Measurements from ENCODE around the gene TNFAIP8.
A peak's percentile ranks its signal among the peaks of the same experiment; 100 is the strongest.
"Not testable (repeated sequence)": the region's sequence is repeated elsewhere in the genome, so short reads cannot be mapped to it uniquely, and the experiment has no call there.

TNFAIP8 gene

GRCh38 chr5:119435436-119436132 lies 79.8 kb downstream of the TNFAIP8 start:
- peak; percentile 85 to 96 (median 91) for DNase-seq
- H3K27ac ChIP-seq (ENCODE audit: insufficient read depth in 1 of 2, low read depth in 1 of 2, low read length in 2 of 2, poor library complexity in 1 of 2, severe bottlenecking in 2 of 2), result no peak overlapping the region
- peaks cover 0 to 38% (median 31%) of the 10 kb centered on the region in 4 experiments for H3K4me1 ChIP-seq (ENCODE audit: control extremely low read depth in 1 of 4, control insufficient read depth in 4 of 4, insufficient read depth in 4 of 4, low read length in 3 of 4)
- no peaks in the 10 kb centered on the region for H3K36me3 ChIP-seq (ENCODE audit: control insufficient read depth in 4 of 4, insufficient read depth in 4 of 4, low read length in 3 of 4)
- 30% methylated on average over 8 of the region's 8 CpGs for WGBS (ENCODE audit: insufficient coverage)
- ChIA-PET CTCF (interaction anchor here (0.8 to 3.0 kb wide), 16 partner anchors 9 to 451 kb away, joined by 3 to 16 read pairs (median 5); partner anchors contain the start of gene DTWD2), POLR2A (no interaction called here)
- peak overlapping the region in 2 of 7 experiments; percentile 36 to 50 for H3K4me3 ChIP-seq (ENCODE audit: control insufficient read depth in 1 of 7, extremely low read depth in 1 of 7, insufficient read depth in 4 of 7, low read depth in 2 of 7, low read length in 6 of 7)
- peaks cover 0 to 6% (median 0%) of the 10 kb centered on the region in 5 experiments for H3K9me3 ChIP-seq (ENCODE audit: control extremely low read depth in 1 of 5, control insufficient read depth in 4 of 5, insufficient read depth in 2 of 5, low read depth in 1 of 5, low read length in 4 of 5)
- no peaks in the 10 kb centered on the region for H3K27me3 ChIP-seq (replicated peaks in 2 of 5; ENCODE audit: control insufficient read depth in 4 of 5, insufficient read depth in 5 of 5, low read length in 4 of 5)

GRCh38 chr5:119437785-119438586 lies 82.2 kb downstream of the TNFAIP8 start:
- H3K27me3 ChIP-seq (replicated peaks in 2 of 5; ENCODE audit: control insufficient read depth in 4 of 5, insufficient read depth in 5 of 5, low read length in 4 of 5); CTCF ChIA-PET; H3K36me3 ChIP-seq (ENCODE audit: control insufficient read depth in 4 of 4, insufficient read depth in 4 of 4, low read length in 3 of 4); H3K9me3 ChIP-seq (ENCODE audit: control extremely low read depth in 1 of 5, control insufficient read depth in 4 of 5, insufficient read depth in 2 of 5, low read depth in 1 of 5, low read length in 4 of 5): not testable (repeated sequence)
- peaks cover 0 to 38% (median 31%) of the 10 kb centered on the region in 4 experiments for H3K4me1 ChIP-seq (ENCODE audit: control extremely low read depth in 1 of 4, control insufficient read depth in 4 of 4, insufficient read depth in 4 of 4, low read length in 3 of 4)
- H3K27ac ChIP-seq (ENCODE audit: insufficient read depth in 1 of 2, low read depth in 1 of 2, low read length in 2 of 2, poor library complexity in 1 of 2, severe bottlenecking in 2 of 2), result peak overlapping the region in 1 of 2 experiments; percentile 73
- 100% methylated on average over 1 of the region's 3 CpGs for WGBS (ENCODE audit: insufficient coverage)
- DNase-seq, result peak in 2 of 3 donors; percentile 20 to 51
- peak overlapping the region in 3 of 7 experiments; percentile 19 to 80 (median 60) for H3K4me3 ChIP-seq (ENCODE audit: control insufficient read depth in 1 of 7, extremely low read depth in 1 of 7, insufficient read depth in 4 of 7, low read depth in 2 of 7, low read length in 6 of 7)
- POLR2A ChIA-PET, result interaction anchor here (0.7 kb wide), 2 partner anchors 409 to 450 kb away, joined by 4 to 6 read pairs; no protein-coding TSS in a partner anchor

- peaks cover 0 to 38% (median 31%) of the 10 kb centered on the region in 4 experiments for H3K4me1 ChIP-seq (ENCODE audit: control extremely low read depth in 1 of 4, control insufficient read depth in 4 of 4, insufficient read depth in 4 of 4, low read length in 3 of 4)
- ChIA-PET CTCF (interaction anchor here (1.3 to 2.2 kb wide), 2 partner anchors 11 to 451 kb away, joined by 4 to 6 read pairs; no protein-coding TSS in a partner anchor), POLR2A (interaction anchor here (0.7 kb wide), 1 partner anchor 410 kb away, joined by 6 read pairs; no protein-coding TSS in a partner anchor)
- peak overlapping the region in 5 of 7 experiments; percentile 19 to 80 (median 50) for H3K4me3 ChIP-seq (ENCODE audit: control insufficient read depth in 1 of 7, extremely low read depth in 1 of 7, insufficient read depth in 4 of 7, low read depth in 2 of 7, low read length in 6 of 7)
- H3K36me3 ChIP-seq (ENCODE audit: control insufficient read depth in 4 of 4, insufficient read depth in 4 of 4, low read length in 3 of 4); H3K9me3 ChIP-seq (ENCODE audit: control extremely low read depth in 1 of 5, control insufficient read depth in 4 of 5, insufficient read depth in 2 of 5, low read depth in 1 of 5, low read length in 4 of 5); H3K27me3 ChIP-seq (replicated peaks in 2 of 5; ENCODE audit: control insufficient read depth in 4 of 5, insufficient read depth in 5 of 5, low read length in 4 of 5): not testable (repeated sequence)
- peak; percentile 62 to 76 (median 68) for DNase-seq
- no CpG with 5 or more reads among the region's 1 CpG for WGBS (ENCODE audit: insufficient coverage)
- H3K27ac ChIP-seq (ENCODE audit: insufficient read depth in 1 of 2, low read depth in 1 of 2, low read length in 2 of 2, poor library complexity in 1 of 2, severe bottlenecking in 2 of 2), result peak overlapping the region in 1 of 2 experiments; percentile 73
Observed at GRCh38 chr5:119438587-119438917, 82.7 kb downstream of the TNFAIP8 start.

GRCh38 chr5:119439140-119439631 lies 83.4 kb downstream of the TNFAIP8 start:
- Histone ChIP-seq H3K4me3 (ENCODE audit: control insufficient read depth in 1 of 7, extremely low read depth in 1 of 7, insufficient read depth in 4 of 7, low read depth in 2 of 7, low read length in 6 of 7) (peak overlapping the region; percentile 16 to 80 (median 35)), H3K36me3 (ENCODE audit: control insufficient read depth in 4 of 4, insufficient read depth in 4 of 4, low read length in 3 of 4) (no peaks in the 10 kb centered on the region), H3K27ac (ENCODE audit: insufficient read depth in 1 of 2, low read depth in 1 of 2, low read length in 2 of 2, poor library complexity in 1 of 2, severe bottlenecking in 2 of 2) (peak overlapping the region; percentile 16 to 73), H3K9me3 (ENCODE audit: control extremely low read depth in 1 of 5, control insufficient read depth in 4 of 5, insufficient read depth in 2 of 5, low read depth in 1 of 5, low read length in 4 of 5) (peaks cover 0 to 6% (median 0%) of the 10 kb centered on the region in 5 experiments), H3K27me3 (replicated peaks in 2 of 5; ENCODE audit: control insufficient read depth in 4 of 5, insufficient read depth in 5 of 5, low read length in 4 of 5) (no peaks in the 10 kb centered on the region), H3K4me1 (ENCODE audit: control extremely low read depth in 1 of 4, control insufficient read depth in 4 of 4, insufficient read depth in 4 of 4, low read length in 3 of 4) (peaks cover 0 to 38% (median 31%) of the 10 kb centered on the region in 4 experiments)
- CTCF ChIA-PET, result interaction anchor here (0.8 to 2.2 kb wide), 5 partner anchors 10 to 451 kb away, joined by 3 to 6 read pairs (median 3); partner anchors contain the start of gene HSD17B4
- POLR2A ChIA-PET, result no interaction called here
- peak in 2 of 3 donors; percentile 49 to 72 for DNase-seq
- 8% methylated on average over 8 of the region's 8 CpGs for WGBS (ENCODE audit: insufficient coverage)

GRCh38 chr5:119439632-119440031 lies 83.8 kb downstream of the TNFAIP8 start:
- peaks cover 0 to 38% (median 31%) of the 10 kb centered on the region in 4 experiments for H3K4me1 ChIP-seq (ENCODE audit: control extremely low read depth in 1 of 4, control insufficient read depth in 4 of 4, insufficient read depth in 4 of 4, low read length in 3 of 4)
- 100% methylated on average over 2 of the region's 3 CpGs for WGBS (ENCODE audit: insufficient coverage)
- H3K9me3 ChIP-seq (ENCODE audit: control extremely low read depth in 1 of 5, control insufficient read depth in 4 of 5, insufficient read depth in 2 of 5, low read depth in 1 of 5, low read length in 4 of 5); H3K27me3 ChIP-seq (replicated peaks in 2 of 5; ENCODE audit: control insufficient read depth in 4 of 5, insufficient read depth in 5 of 5, low read length in 4 of 5); H3K27ac ChIP-seq (ENCODE audit: insufficient read depth in 1 of 2, low read depth in 1 of 2, low read length in 2 of 2, poor library complexity in 1 of 2, severe bottlenecking in 2 of 2); DNase-seq; POLR2A ChIA-PET; H3K36me3 ChIP-seq (ENCODE audit: control insufficient read depth in 4 of 4, insufficient read depth in 4 of 4, low read length in 3 of 4): not testable (repeated sequence)
- CTCF ChIA-PET, result interaction anchor here (0.8 to 2.2 kb wide), 6 partner anchors 10 to 452 kb away, joined by 3 to 6 read pairs (median 4); partner anchors contain the start of gene HSD17B4
- H3K4me3 ChIP-seq (ENCODE audit: control insufficient read depth in 1 of 7, extremely low read depth in 1 of 7, insufficient read depth in 4 of 7, low read depth in 2 of 7, low read length in 6 of 7), result peak overlapping the region in 3 of 7 experiments; percentile 50 to 80 (median 60)

GRCh38 chr5:119444643-119445042 lies 88.8 kb downstream of the TNFAIP8 start:
- H3K36me3 ChIP-seq (ENCODE audit: control insufficient read depth in 4 of 4, insufficient read depth in 4 of 4, low read length in 3 of 4); H3K27me3 ChIP-seq (replicated peaks in 2 of 5; ENCODE audit: control insufficient read depth in 4 of 5, insufficient read depth in 5 of 5, low read length in 4 of 5); DNase-seq; H3K9me3 ChIP-seq (ENCODE audit: control extremely low read depth in 1 of 5, control insufficient read depth in 4 of 5, insufficient read depth in 2 of 5, low read depth in 1 of 5, low read length in 4 of 5); H3K4me3 ChIP-seq (ENCODE audit: control insufficient read depth in 1 of 7, extremely low read depth in 1 of 7, insufficient read depth in 4 of 7, low read depth in 2 of 7, low read length in 6 of 7); POLR2A ChIA-PET; H3K27ac ChIP-seq (ENCODE audit: insufficient read depth in 1 of 2, low read depth in 1 of 2, low read length in 2 of 2, poor library complexity in 1 of 2, severe bottlenecking in 2 of 2); H3K4me1 ChIP-seq (ENCODE audit: control extremely low read depth in 1 of 4, control insufficient read depth in 4 of 4, insufficient read depth in 4 of 4, low read length in 3 of 4): not testable (repeated sequence)
- WGBS (ENCODE audit: insufficient coverage), result 89% methylated on average over 3 of the region's 4 CpGs
- CTCF ChIA-PET, result interaction anchor here (1.5 kb wide), 1 partner anchor 13 kb away, joined by 3 read pairs; no protein-coding TSS in a partner anchor
